HG02759 (cell line): ENCODE data around the gene DCTPP1.

Experiments
- ATAC-seq: cut with Tn5 transposase; IDR thresholded peaks from one replicate; pipeline ENCODE4 v1.9.1; 2021; ENCODE audit warnings: mild to moderate bottlenecking, moderate library complexity; ENCODE audit not compliant: unreplicated experiment

DCTPP1 gene

GRCh38 chr16:30382111-30382881, 47.5 kb downstream of the DCTPP1 start, which contains the start of gene SEPTIN1:
SEPTIN1 (minus strand) TSS chr16:30382561; CDS start chr16:30382542, 19 bp downstream.
- peak; percentile 36 for ATAC-seq

GRCh38 chr16:30381291-30382041, 48.4 kb downstream of the DCTPP1 start:
- ATAC-seq: no peak

GRCh38 chr16:30380803-30381208, 49.0 kb downstream of the DCTPP1 start:
- ATAC-seq: no peak

- ATAC-seq: no peak
These were observed 49.6 kb downstream of the DCTPP1 start for GRCh38 chr16:30380072-30380802.

GRCh38 chr16:30379158-30379783, 50.6 kb downstream of the DCTPP1 start:
- no peak for ATAC-seq

GRCh38 chr16:30378236-30379157, 51.3 kb downstream of the DCTPP1 start:
- ATAC-seq: peak; percentile 86

- peak; percentile 50 for ATAC-seq
These were observed 52.0 kb downstream of the DCTPP1 start for GRCh38 chr16:30377812-30378235.

GRCh38 chr16:30377050-30377811, 52.6 kb downstream of the DCTPP1 start:
- ATAC-seq: no peak

GRCh38 chr16:30376461-30376902, 53.3 kb downstream of the DCTPP1 start:
- ATAC-seq: no peak

- ATAC-seq: no peak
These were observed 54.0 kb downstream of the DCTPP1 start for GRCh38 chr16:30375864-30376263.

GRCh38 chr16:30374538-30374937, 55.3 kb downstream of the DCTPP1 start, which contains the start of gene MYL11:
MYL11 (plus strand) TSS chr16:30374802; CDS start chr16:30374858, 56 bp downstream.
- no peak for ATAC-seq
